Measurements from ENCODE around the gene CD99. TPM values are rescaled to one million over a fixed set of nuclear protein-coding genes. Genes with fewer than 3 reads are reported as not detected.

The CD99 gene
- total RNA-seq, 1 experiment from 2014 or later: 77.9 TPM

DNA sequence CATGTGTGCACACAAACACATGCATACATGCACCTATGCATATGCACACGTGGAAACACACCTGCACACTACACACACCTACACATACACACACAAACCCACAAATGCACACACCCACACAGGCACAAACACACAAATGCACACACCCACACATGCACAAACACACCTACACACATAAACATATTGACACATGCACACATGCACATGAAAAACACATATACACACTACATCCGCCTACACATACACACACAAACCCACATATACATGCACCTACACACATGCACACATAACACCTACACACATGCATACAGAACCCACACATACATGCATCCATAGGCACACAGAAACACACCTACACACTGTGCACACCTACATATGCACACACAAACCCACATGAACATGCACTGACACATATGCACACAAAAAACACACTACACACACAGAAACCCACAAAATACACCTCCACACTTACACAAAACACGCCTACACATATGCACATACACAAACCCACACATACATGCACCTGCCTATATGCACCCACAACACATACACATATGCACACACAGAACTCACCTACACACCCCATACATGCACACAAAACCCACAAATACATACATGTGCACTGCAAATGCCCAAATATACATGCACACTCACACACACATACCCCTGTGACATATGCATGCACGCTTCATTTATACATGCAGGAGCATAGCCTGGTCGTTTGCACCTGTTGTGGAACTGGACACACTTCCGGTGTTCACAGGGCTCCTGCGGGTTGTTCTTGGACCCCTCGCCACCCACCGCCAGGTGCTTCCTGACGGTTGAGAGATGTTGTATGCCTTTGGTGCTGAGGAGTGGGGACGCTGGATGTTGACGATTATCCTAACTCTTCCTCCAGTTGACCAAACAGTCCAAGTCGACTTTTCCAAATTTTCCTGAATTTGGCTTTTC is 22.1 kb downstream of the CD99 start (continued):
- TF ChIP-seq, protein P1, sequence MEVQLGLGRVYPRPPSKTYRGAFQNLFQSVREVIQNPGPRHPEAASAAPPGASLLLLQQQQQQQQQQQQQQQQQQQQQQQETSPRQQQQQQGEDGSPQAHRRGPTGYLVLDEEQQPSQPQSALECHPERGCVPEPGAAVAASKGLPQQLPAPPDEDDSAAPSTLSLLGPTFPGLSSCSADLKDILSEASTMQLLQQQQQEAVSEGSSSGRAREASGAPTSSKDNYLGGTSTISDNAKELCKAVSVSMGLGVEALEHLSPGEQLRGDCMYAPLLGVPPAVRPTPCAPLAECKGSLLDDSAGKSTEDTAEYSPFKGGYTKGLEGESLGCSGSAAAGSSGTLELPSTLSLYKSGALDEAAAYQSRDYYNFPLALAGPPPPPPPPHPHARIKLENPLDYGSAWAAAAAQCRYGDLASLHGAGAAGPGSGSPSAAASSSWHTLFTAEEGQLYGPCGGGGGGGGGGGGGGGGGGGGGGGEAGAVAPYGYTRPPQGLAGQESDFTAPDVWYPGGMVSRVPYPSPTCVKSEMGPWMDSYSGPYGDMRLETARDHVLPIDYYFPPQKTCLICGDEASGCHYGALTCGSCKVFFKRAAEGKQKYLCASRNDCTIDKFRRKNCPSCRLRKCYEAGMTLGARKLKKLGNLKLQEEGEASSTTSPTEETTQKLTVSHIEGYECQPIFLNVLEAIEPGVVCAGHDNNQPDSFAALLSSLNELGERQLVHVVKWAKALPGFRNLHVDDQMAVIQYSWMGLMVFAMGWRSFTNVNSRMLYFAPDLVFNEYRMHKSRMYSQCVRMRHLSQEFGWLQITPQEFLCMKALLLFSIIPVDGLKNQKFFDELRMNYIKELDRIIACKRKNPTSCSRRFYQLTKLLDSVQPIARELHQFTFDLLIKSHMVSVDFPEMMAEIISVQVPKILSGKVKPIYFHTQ (CRISPR knock-in tag; IDR thresholded peaks at IDR 0.05): no peak
- TF ChIP-seq ZBTB43 (CRISPR knock-in tag; IDR thresholded peaks at IDR 0.05) (no peak), RORB (CRISPR knock-in tag; IDR thresholded peaks at IDR 0.05) (no peak), ZNF416 (CRISPR knock-in tag; IDR thresholded peaks at IDR 0.05) (no peak), ZNF281 (CRISPR knock-in tag; IDR thresholded peaks at IDR 0.05) (no peak), CBFB (CRISPR knock-in tag; IDR thresholded peaks at IDR 0.05; ENCODE audit: low read depth) (no peak), KAT7 (CRISPR knock-in tag; IDR thresholded peaks at IDR 0.05; ENCODE audit: borderline replicate concordance) (no peak), ZNF263 (CRISPR knock-in tag; IDR thresholded peaks at IDR 0.05; ENCODE audit: low read depth) (no peak)
- TF ChIP-seq, protein P2, sequence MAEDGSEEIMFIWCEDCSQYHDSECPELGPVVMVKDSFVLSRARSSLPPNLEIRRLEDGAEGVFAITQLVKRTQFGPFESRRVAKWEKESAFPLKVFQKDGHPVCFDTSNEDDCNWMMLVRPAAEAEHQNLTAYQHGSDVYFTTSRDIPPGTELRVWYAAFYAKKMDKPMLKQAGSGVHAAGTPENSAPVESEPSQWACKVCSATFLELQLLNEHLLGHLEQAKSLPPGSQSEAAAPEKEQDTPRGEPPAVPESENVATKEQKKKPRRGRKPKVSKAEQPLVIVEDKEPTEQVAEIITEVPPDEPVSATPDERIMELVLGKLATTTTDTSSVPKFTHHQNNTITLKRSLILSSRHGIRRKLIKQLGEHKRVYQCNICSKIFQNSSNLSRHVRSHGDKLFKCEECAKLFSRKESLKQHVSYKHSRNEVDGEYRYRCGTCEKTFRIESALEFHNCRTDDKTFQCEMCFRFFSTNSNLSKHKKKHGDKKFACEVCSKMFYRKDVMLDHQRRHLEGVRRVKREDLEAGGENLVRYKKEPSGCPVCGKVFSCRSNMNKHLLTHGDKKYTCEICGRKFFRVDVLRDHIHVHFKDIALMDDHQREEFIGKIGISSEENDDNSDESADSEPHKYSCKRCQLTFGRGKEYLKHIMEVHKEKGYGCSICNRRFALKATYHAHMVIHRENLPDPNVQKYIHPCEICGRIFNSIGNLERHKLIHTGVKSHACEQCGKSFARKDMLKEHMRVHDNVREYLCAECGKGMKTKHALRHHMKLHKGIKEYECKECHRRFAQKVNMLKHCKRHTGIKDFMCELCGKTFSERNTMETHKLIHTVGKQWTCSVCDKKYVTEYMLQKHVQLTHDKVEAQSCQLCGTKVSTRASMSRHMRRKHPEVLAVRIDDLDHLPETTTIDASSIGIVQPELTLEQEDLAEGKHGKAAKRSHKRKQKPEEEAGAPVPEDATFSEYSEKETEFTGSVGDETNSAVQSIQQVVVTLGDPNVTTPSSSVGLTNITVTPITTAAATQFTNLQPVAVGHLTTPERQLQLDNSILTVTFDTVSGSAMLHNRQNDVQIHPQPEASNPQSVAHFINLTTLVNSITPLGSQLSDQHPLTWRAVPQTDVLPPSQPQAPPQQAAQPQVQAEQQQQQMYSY (CRISPR knock-in tag; IDR thresholded peaks at IDR 0.05): no peak

DNA sequence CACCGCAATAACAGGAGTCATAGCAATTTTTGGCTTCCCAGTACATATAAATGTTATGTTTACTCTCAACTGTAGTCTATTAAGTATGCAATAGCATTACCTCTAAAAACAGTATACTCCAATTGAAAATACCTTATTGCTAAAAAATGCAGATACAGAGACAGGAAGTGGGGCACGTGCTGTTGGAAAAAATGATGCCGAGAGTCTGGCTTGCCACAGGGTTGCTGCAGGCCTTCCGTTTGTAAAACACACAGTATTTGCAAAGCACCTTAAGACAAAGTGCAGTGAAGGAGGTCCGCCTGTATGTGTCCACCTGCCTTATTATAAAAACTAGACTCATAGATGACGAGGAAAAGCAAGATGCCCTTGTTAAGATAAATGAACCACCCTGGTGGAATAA is 23.5 kb downstream of the CD99 start:
- DNase-seq (ENCODE audit: low spot score): no peak
- no peaks in the 10 kb centered on the region for H3K27me3 Mint-ChIP-seq (ENCODE audit: low read depth)
- POLR2A ChIA-PET: no interaction called here
- CTCF ChIA-PET: no interaction called here
- H3K27ac Mint-ChIP-seq: no peak overlapping the region
- peaks cover 18% of the 10 kb centered on the region for H3K4me1 Mint-ChIP-seq
- no peak overlapping the region for H3K4me3 Mint-ChIP-seq
- no peak for ATAC-seq
- H3K36me3 Mint-ChIP-seq: peaks cover 3% of the 10 kb centered on the region
- H3K9me3 Mint-ChIP-seq: no peaks in the 10 kb centered on the region
- TF ChIP-seq ZNF671 (CRISPR knock-in tag; IDR thresholded peaks at IDR 0.05) (no peak), NFATC4 (CRISPR knock-in tag; IDR thresholded peaks at IDR 0.05) (no peak), ZNF423 (CRISPR knock-in tag; IDR thresholded peaks at IDR 0.05) (no peak), GTF2I (CRISPR knock-in tag; conservative IDR thresholded peaks at IDR 0.05) (no peak), RORB (CRISPR knock-in tag; IDR thresholded peaks at IDR 0.05) (no peak), SOX15 (CRISPR knock-in tag; IDR thresholded peaks at IDR 0.05) (no peak), FOXJ3 (CRISPR knock-in tag; IDR thresholded peaks at IDR 0.05; ENCODE audit: borderline replicate concordance) (no peak), GRHL2 (CRISPR knock-in tag; IDR thresholded peaks at IDR 0.05; ENCODE audit: insufficient replicate concordance, severe bottlenecking) (no peak), ZNF425 (CRISPR knock-in tag; conservative IDR thresholded peaks at IDR 0.05) (no peak)
- TF ChIP-seq, protein P3, sequence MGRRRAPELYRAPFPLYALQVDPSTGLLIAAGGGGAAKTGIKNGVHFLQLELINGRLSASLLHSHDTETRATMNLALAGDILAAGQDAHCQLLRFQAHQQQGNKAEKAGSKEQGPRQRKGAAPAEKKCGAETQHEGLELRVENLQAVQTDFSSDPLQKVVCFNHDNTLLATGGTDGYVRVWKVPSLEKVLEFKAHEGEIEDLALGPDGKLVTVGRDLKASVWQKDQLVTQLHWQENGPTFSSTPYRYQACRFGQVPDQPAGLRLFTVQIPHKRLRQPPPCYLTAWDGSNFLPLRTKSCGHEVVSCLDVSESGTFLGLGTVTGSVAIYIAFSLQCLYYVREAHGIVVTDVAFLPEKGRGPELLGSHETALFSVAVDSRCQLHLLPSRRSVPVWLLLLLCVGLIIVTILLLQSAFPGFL (CRISPR knock-in tag; IDR thresholded peaks at IDR 0.05; ENCODE audit: borderline replicate concordance): no peak
- TF ChIP-seq, protein P4, sequence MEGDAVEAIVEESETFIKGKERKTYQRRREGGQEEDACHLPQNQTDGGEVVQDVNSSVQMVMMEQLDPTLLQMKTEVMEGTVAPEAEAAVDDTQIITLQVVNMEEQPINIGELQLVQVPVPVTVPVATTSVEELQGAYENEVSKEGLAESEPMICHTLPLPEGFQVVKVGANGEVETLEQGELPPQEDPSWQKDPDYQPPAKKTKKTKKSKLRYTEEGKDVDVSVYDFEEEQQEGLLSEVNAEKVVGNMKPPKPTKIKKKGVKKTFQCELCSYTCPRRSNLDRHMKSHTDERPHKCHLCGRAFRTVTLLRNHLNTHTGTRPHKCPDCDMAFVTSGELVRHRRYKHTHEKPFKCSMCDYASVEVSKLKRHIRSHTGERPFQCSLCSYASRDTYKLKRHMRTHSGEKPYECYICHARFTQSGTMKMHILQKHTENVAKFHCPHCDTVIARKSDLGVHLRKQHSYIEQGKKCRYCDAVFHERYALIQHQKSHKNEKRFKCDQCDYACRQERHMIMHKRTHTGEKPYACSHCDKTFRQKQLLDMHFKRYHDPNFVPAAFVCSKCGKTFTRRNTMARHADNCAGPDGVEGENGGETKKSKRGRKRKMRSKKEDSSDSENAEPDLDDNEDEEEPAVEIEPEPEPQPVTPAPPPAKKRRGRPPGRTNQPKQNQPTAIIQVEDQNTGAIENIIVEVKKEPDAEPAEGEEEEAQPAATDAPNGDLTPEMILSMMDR (IDR thresholded peaks at IDR 0.05): no peak

Measured in WTC11 (cell line).